ENCODE data around the gene AGBL1.

AGBL1 gene

DNA sequence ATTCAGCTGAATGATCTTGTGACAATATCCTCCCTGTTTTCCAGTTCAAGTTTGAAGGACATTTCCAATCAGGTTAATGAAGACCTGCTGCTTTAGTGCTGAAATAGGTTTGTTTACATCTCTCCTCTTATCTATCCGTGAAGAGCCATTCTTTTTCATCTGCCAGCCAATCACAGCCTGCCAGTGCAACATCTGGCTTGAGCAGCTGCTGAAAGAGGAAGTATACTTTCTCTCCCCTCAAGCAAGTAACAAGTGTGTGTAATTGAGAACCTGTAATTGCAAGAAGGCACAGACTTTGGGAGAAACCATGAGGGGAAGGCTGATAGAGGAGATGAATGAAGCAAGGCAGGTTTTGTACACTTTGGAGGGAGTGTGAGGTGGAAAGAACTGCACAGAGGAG, 404.3 kb downstream of the AGBL1 start:
- DNase-seq (ENCODE audit: low read depth), result no peak
- TF ChIP-seq, protein P1, sequence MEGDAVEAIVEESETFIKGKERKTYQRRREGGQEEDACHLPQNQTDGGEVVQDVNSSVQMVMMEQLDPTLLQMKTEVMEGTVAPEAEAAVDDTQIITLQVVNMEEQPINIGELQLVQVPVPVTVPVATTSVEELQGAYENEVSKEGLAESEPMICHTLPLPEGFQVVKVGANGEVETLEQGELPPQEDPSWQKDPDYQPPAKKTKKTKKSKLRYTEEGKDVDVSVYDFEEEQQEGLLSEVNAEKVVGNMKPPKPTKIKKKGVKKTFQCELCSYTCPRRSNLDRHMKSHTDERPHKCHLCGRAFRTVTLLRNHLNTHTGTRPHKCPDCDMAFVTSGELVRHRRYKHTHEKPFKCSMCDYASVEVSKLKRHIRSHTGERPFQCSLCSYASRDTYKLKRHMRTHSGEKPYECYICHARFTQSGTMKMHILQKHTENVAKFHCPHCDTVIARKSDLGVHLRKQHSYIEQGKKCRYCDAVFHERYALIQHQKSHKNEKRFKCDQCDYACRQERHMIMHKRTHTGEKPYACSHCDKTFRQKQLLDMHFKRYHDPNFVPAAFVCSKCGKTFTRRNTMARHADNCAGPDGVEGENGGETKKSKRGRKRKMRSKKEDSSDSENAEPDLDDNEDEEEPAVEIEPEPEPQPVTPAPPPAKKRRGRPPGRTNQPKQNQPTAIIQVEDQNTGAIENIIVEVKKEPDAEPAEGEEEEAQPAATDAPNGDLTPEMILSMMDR (conservative IDR thresholded peaks at IDR 0.05; ENCODE audit: control insufficient read depth, insufficient read depth, low read depth, low read length), result no peak
- H3K4me3 ChIP-seq (ENCODE audit: control insufficient read depth, low read depth, low read length), result no peak overlapping the region

DNA sequence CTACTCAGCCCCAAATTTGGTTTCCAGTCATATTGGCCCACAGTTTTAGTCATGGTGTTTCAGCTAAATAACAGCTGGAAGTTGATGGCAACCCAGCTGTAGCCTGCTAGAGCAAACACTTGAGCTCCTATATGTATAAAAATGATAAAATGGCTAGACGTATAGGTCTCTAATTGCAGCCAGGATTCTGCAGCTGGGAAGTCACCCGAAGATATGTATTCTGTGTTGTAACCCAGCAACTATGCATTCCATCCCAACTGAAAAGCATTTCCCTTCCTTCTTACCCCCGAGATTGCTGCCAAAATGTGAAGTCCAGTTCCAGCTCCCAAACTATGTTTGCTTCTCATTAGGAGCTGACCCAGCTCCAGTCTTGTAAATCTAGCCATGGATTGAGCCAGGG, 408.4 kb downstream of the AGBL1 start:
- TF ChIP-seq, protein P1 (conservative IDR thresholded peaks at IDR 0.05; ENCODE audit: control insufficient read depth, insufficient read depth, low read depth, low read length), result no peak
- DNase-seq (ENCODE audit: low read depth), result no peak
- H3K4me3 ChIP-seq (ENCODE audit: control insufficient read depth, low read depth, low read length), result no peak overlapping the region

DNA sequence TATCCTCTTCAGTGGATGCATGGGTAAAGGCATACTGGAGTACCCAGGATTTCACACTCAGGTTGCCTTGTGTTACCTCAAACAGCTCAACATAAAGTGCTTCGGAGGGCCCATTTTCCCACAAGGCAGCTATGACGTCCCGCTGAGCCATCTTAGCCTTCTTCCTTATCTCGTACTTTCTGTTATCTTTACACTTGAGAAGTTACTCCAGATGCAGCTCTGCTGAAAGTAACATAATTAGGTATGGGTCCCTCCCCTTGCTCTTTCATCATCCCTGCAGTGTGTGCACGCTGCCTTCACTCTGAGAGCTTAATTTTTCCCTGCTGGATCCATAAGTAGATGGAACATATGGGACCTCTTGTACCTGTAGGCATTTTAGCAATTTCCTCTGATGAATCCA, 410.3 kb downstream of the AGBL1 start:
- DNase-seq (ENCODE audit: low read depth), result no peak
- no peak overlapping the region for H3K4me3 ChIP-seq (ENCODE audit: control insufficient read depth, low read depth, low read length)
- TF ChIP-seq, protein P1 (conservative IDR thresholded peaks at IDR 0.05; ENCODE audit: control insufficient read depth, insufficient read depth, low read depth, low read length), result no peak

DNA sequence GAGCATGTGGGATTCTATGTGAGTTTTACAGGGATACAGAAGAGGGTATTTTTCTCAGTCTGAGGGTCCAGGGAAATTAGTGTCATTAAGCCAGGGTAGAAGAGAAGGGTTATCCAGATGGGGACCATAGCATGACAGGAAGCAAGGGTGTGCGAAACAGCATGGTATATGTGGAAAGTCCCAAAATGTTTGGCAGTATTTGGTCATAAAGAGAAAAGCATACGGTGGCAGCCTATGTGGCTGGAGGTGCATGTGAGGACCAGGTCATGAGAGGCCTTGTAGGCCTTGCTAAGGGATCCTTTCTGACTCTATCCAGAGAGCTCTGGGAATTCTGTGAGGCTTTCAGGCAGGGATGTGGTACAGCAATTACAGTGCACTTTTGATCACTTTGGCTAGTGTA, 411.4 kb downstream of the AGBL1 start:
- DNase-seq (ENCODE audit: low read depth), result no peak
- no peak overlapping the region for H3K4me3 ChIP-seq (ENCODE audit: control insufficient read depth, low read depth, low read length)
- TF ChIP-seq, protein P1 (conservative IDR thresholded peaks at IDR 0.05; ENCODE audit: control insufficient read depth, insufficient read depth, low read depth, low read length), result no peak

DNA sequence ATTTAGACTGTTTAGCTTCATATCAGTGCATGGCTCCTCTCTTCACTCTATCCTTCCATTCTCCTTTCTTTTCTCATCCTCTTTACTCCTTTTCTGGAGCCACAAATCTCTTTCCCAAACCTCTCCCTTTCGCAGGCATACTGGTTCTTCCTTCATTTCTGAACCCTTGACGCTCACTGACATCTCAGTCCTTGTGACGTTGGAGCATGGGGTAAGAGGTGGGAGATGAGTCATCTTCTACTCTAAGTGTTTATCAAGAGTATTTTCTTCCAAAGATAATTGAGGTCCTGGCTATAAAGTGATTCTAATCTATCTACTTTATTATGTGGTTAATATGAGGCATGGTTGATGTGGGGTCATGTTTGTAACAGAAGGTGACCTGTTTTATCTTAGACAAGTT, 414.2 kb downstream of the AGBL1 start:
- no peak for DNase-seq (ENCODE audit: low read depth)
- no peak overlapping the region for H3K4me3 ChIP-seq (ENCODE audit: control insufficient read depth, low read depth, low read length)
- TF ChIP-seq, protein P1 (conservative IDR thresholded peaks at IDR 0.05; ENCODE audit: control insufficient read depth, insufficient read depth, low read depth, low read length), result no peak

DNA sequence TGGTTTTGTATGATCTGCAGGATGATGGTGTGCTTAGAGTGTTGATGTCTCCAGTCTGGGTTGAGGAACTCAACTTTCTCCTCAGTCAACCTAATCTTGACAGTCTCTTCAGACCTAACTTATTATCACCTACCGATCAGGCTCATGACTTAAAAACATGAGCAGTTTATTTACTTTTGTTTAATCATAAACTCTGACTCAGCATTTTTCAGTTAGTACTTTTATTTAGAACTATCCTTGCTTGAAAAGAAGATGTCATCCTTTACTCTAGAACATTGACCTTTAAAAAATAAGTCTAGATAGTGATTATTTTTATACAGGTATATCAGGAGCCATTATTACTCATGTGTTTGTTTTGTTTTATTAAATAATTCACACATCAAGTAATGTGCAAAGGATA, 414.8 kb downstream of the AGBL1 start:
- TF ChIP-seq, protein P1 (conservative IDR thresholded peaks at IDR 0.05; ENCODE audit: control insufficient read depth, insufficient read depth, low read depth, low read length), result no peak
- no peak for DNase-seq (ENCODE audit: low read depth)
- H3K4me3 ChIP-seq (ENCODE audit: control insufficient read depth, low read depth, low read length), result no peak overlapping the region

DNA sequence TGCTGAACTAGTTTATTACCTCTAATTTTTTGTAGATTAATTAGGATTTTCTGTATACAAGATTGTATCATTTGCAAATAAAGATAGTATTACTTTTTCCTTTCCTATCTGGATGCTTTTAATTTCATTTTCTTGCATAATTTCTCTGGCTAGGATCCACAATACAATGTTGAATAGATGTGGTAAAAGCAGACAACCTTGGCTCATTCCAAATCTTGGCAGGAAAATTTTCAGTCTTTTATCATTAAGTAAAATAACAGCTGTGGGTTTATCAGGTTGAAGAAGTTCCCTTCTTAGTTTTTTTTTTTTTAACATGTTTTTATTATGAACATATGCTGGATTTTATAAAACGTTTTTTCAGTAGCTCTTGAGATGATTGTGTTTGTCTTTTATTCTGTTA, 422.6 kb downstream of the AGBL1 start:
- TF ChIP-seq, protein P1 (conservative IDR thresholded peaks at IDR 0.05; ENCODE audit: control insufficient read depth, insufficient read depth, low read depth, low read length), result no peak
- DNase-seq (ENCODE audit: low read depth), result no peak

More for the DNA sequence above, 422.6 kb downstream of the AGBL1 start:
- no peak overlapping the region for H3K4me3 ChIP-seq (ENCODE audit: control insufficient read depth, low read depth, low read length)

Data from fibroblast of mammary gland (primary cell).